ENCODE results near the gene DAAM1.

DAAM1 gene

DNA sequence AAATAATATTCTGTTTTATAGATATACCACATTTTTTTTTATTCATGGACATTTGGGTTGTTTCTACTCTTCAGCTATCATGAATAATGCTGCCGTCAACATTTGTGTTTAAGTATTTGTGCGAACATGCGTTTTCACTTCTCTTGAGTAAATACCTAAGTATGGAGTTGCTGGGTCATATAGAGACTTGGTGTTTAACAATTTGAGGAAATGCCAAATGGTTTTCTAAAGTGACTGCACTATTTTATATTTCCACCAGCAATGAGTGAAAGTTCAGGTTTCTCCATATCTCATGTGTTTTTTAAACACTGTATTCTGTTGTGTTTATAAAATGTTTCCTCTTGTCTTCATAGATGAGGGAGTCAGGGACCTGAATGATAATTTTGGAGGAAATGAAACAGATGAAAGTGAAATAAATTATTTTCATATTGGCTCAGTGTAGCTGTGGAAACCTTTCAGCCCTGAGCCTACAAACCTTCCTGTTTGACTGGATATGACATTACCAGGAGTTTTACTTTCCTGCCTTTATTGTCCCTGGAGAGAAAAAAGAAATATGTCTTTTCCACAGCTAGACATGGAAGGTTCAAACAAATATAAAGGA, 26.3 kb downstream of the DAAM1 start:
- peaks cover 23% of the 10 kb centered on the region; the same call in 1 of the 2 replicates for H4K20me1 ChIP-seq (ENCODE audit: insufficient read depth, low read length)
- TF ChIP-seq, protein P1, sequence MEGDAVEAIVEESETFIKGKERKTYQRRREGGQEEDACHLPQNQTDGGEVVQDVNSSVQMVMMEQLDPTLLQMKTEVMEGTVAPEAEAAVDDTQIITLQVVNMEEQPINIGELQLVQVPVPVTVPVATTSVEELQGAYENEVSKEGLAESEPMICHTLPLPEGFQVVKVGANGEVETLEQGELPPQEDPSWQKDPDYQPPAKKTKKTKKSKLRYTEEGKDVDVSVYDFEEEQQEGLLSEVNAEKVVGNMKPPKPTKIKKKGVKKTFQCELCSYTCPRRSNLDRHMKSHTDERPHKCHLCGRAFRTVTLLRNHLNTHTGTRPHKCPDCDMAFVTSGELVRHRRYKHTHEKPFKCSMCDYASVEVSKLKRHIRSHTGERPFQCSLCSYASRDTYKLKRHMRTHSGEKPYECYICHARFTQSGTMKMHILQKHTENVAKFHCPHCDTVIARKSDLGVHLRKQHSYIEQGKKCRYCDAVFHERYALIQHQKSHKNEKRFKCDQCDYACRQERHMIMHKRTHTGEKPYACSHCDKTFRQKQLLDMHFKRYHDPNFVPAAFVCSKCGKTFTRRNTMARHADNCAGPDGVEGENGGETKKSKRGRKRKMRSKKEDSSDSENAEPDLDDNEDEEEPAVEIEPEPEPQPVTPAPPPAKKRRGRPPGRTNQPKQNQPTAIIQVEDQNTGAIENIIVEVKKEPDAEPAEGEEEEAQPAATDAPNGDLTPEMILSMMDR (IDR thresholded peaks at IDR 0.05; ENCODE audit: low read depth, low read length): no peak
- TF ChIP-seq EZH2phosphoT487 (IDR thresholded peaks at IDR 0.05; ENCODE audit: low read depth): no peak
- H3K9me3 ChIP-seq (ENCODE audit: insufficient read depth, low read length): no peaks in the 10 kb centered on the region
- peaks cover 8% of the 10 kb centered on the region for H3K36me3 ChIP-seq (replicated peaks; ENCODE audit: low read depth, low read length)
- peaks cover 18% of the 10 kb centered on the region for H3K4me1 ChIP-seq (ENCODE audit: low read length)
- peak overlapping the region; percentile 26; the same call in 1 of the 2 replicates for H3K27ac ChIP-seq (ENCODE audit: low read length)
- peak overlapping the region; percentile 5; the same call in 1 of the 2 replicates for H3K4me3 ChIP-seq (ENCODE audit: low read length)
- H3K27me3 ChIP-seq (ENCODE audit: low read depth, low read length): no peaks in the 10 kb centered on the region
- H3K4me2 ChIP-seq (ENCODE audit: low read length): peak overlapping the region; percentile 44
- no peak overlapping the region for H3K9ac ChIP-seq (ENCODE audit: low read length)
- peaks cover 33% of the 10 kb centered on the region for H3K79me2 ChIP-seq (ENCODE audit: low read length)
- H2AFZ ChIP-seq (ENCODE audit: low read depth, low read length): no peak overlapping the region

DNA sequence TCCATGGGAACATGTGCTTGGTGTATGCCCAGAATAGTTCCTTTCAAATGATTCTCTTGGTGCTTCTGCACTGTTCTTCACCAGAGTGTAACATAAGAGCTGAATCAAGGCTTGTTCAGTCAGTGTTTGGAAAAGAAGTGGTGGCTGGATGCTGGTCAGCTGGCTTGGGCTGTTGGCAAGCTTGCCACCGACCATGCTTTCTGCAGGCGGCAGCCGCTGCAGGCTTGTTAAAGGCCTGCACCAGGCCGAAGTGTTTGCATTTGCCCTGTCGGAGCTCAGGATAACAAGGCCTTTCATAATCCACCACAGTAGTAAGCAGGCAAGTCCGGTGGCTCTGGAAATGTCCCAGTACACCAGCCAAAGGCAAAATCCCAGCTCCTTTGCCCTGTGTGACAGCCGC, 26.9 kb downstream of the DAAM1 start:
- peaks cover 35% of the 10 kb centered on the region for H3K79me2 ChIP-seq (ENCODE audit: low read length)
- 0 out of 2 replicates have a peak overlapping the region, but pooled peaks have one; percentile 5 for H3K4me3 ChIP-seq (ENCODE audit: low read length)
- peaks cover 18% of the 10 kb centered on the region for H3K4me1 ChIP-seq (ENCODE audit: low read length)
- peaks cover 8% of the 10 kb centered on the region for H3K36me3 ChIP-seq (replicated peaks; ENCODE audit: low read depth, low read length)
- H3K9me3 ChIP-seq (ENCODE audit: insufficient read depth, low read length): no peaks in the 10 kb centered on the region
- H2AFZ ChIP-seq (ENCODE audit: low read depth, low read length): no peak overlapping the region
- H4K20me1 ChIP-seq (ENCODE audit: insufficient read depth, low read length): peaks cover 23% of the 10 kb centered on the region; the same call in 1 of the 2 replicates
- no peak for TF ChIP-seq EZH2phosphoT487 (IDR thresholded peaks at IDR 0.05; ENCODE audit: low read depth)
- TF ChIP-seq, protein P1 (IDR thresholded peaks at IDR 0.05; ENCODE audit: low read depth, low read length): no peak
- peak overlapping the region; percentile 44 for H3K4me2 ChIP-seq (ENCODE audit: low read length)
- no peaks in the 10 kb centered on the region for H3K27me3 ChIP-seq (ENCODE audit: low read depth, low read length)
- peak overlapping the region; percentile 26; the same call in 1 of the 2 replicates for H3K27ac ChIP-seq (ENCODE audit: low read length)
- no peak overlapping the region for H3K9ac ChIP-seq (ENCODE audit: low read length)

DNA sequence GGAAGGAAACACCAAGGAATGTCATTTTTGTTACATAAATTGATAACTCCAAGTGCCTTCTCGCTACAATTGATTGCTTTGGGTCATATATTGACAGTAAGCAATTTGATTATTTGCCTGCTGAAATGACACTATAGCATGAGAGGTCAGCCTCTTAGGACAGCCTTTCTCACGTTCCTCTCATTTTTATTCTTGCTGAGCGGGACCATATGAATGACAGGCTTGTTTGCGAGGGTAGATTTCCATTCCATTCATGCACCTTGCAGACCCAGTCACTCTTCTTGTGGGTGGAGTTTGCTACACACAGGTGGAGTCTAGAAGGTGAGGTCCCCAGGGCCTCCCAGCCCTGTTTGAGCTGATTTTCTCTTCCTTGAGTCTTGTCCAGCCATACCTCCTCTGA, 27.3 kb downstream of the DAAM1 start:
- peaks cover 23% of the 10 kb centered on the region; the same call in 1 of the 2 replicates for H4K20me1 ChIP-seq (ENCODE audit: insufficient read depth, low read length)
- H3K9ac ChIP-seq (ENCODE audit: low read length): no peak overlapping the region
- H3K4me1 ChIP-seq (ENCODE audit: low read length): peaks cover 18% of the 10 kb centered on the region
- H3K9me3 ChIP-seq (ENCODE audit: insufficient read depth, low read length): no peaks in the 10 kb centered on the region
- H3K27ac ChIP-seq (ENCODE audit: low read length): no peak overlapping the region
- H3K4me3 ChIP-seq (ENCODE audit: low read length): no peak overlapping the region
- H3K4me2 ChIP-seq (ENCODE audit: low read length): no peak overlapping the region
- peaks cover 8% of the 10 kb centered on the region for H3K36me3 ChIP-seq (replicated peaks; ENCODE audit: low read depth, low read length)
- no peak for TF ChIP-seq EZH2phosphoT487 (IDR thresholded peaks at IDR 0.05; ENCODE audit: low read depth)
- TF ChIP-seq, protein P1 (IDR thresholded peaks at IDR 0.05; ENCODE audit: low read depth, low read length): no peak
- no peak overlapping the region for H2AFZ ChIP-seq (ENCODE audit: low read depth, low read length)
- peaks cover 39% of the 10 kb centered on the region for H3K79me2 ChIP-seq (ENCODE audit: low read length)
- H3K27me3 ChIP-seq (ENCODE audit: low read depth, low read length): no peaks in the 10 kb centered on the region

DNA sequence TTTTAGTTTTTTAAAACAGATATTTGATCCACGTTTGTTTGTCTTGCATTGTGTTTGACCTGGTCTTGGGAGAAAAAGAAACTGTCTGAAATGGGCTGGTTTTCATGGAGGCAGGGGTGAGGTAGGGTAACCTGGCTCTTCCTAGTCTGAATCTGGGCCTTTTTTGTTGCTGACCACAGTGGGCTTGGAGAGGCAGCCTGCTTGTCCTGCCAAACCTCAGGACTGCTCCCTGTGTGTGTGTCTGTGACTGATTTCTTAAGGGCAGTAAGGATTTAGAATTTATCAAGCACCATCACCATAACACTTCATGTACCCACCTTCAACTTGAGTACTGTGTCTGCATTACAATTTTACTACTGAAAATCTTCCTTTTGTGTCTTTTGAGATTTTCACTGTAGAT, 28.5 kb downstream of the DAAM1 start:
- Histone ChIP-seq H3K4me1 (ENCODE audit: low read length) (peaks cover 18% of the 10 kb centered on the region), H2AFZ (ENCODE audit: low read depth, low read length) (no peak overlapping the region), H3K79me2 (ENCODE audit: low read length) (peaks cover 49% of the 10 kb centered on the region), H3K27ac (ENCODE audit: low read length) (no peak overlapping the region), H3K9ac (ENCODE audit: low read length) (no peak overlapping the region), H3K9me3 (ENCODE audit: insufficient read depth, low read length) (no peaks in the 10 kb centered on the region), H3K36me3 (replicated peaks; ENCODE audit: low read depth, low read length) (peaks cover 8% of the 10 kb centered on the region), H3K27me3 (ENCODE audit: low read depth, low read length) (no peaks in the 10 kb centered on the region), H4K20me1 (ENCODE audit: insufficient read depth, low read length) (peaks cover 23% of the 10 kb centered on the region; the same call in 1 of the 2 replicates), H3K4me2 (ENCODE audit: low read length) (no peak overlapping the region), H3K4me3 (ENCODE audit: low read length) (no peak overlapping the region)
- TF ChIP-seq, protein P1 (IDR thresholded peaks at IDR 0.05; ENCODE audit: low read depth, low read length): no peak
- TF ChIP-seq EZH2phosphoT487 (IDR thresholded peaks at IDR 0.05; ENCODE audit: low read depth): no peak
